Lower lobe of right lung (tissue), 2 donors: ENCODE results near the gene ALPI. TPM values are rescaled to one million over a fixed set of nuclear protein-coding genes. Genes with fewer than 3 reads are reported as not detected.
"Not testable (repeated sequence)": the region's sequence is repeated elsewhere in the genome, so short reads cannot be mapped to it uniquely, and the experiment has no call there.

Experiments used
- ATAC-seq, 2 donors: fragments of 200-7000 bp; cut with Tn5 transposase; one replicate each; pipeline ENCODE4 v1.9.1; 2020 to 2022; ENCODE audit warnings: mild to moderate bottlenecking in 2 of 2, moderate library complexity in 2 of 2
- DNase-seq: peaks from one replicate; pipeline ENCODE4 v3.0.0-alpha.2; 2020
- H3K27ac ChIP-seq: fragments of 200-600 bp; one replicate; pipeline ENCODE4 v1.8.0; 2022
- H3K27me3 ChIP-seq: fragments of 200-600 bp; one replicate; pipeline ENCODE4 v1.8.0; 2022; ENCODE audit warnings: low read depth
- H3K36me3 ChIP-seq: fragments of 200-600 bp; one replicate; pipeline ENCODE4 v1.8.0; 2022; ENCODE audit warnings: mild to moderate bottlenecking
- H3K4me1 ChIP-seq: fragments of 200-600 bp; one replicate; pipeline ENCODE4 v1.8.0; 2022
- H3K4me3 ChIP-seq: fragments of 200-600 bp; one replicate; pipeline ENCODE4 v1.8.0; 2022; ENCODE audit warnings: mild to moderate bottlenecking
- H3K9me3 ChIP-seq: fragments of 200-600 bp; one replicate; pipeline ENCODE4 v1.8.0; 2022
- CTCF ChIP-seq: fragments of 200-600 bp; IDR thresholded peaks from one replicate; pipeline ENCODE4 v1.8.0; 2022; ENCODE audit warnings: antibody characterized with exemption, mild to moderate bottlenecking
- intact Hi-C: fragments of 100-400 bp; cut with DNase I; formaldehyde crosslinking; loops from one replicate; pipeline ENCODE4 v1.11.0; 2022
- total RNA-seq: library from RNA; stranded (reverse); fragmentation: NEBNext Ultra II Directional; extraction: Animal tissue kit (Norgen Biotek cat#: 25700); gene quantifications from one replicate; pipeline ENCODE4 v1.2.1, GENCODE V29; 2021
- donor health status: DM: no; HTN: yes; CAD: no; lungs with severe emphysema.

ALPI gene
- total RNA-seq, 1 donor from 2014 or later: not detected

- no peak for TF ChIP-seq CTCF
- H3K9me3 ChIP-seq: peaks cover 8% of the 10 kb centered on the region
- H3K4me1 ChIP-seq: peaks cover 30% of the 10 kb centered on the region
- peak; percentile 75 to 76 for ATAC-seq
- H3K27me3 ChIP-seq: peaks cover 66% of the 10 kb centered on the region
- peak overlapping the region; percentile 40 for H3K4me3 ChIP-seq
- intact Hi-C loops: no loop called here
- H3K36me3 ChIP-seq: no peaks in the 10 kb centered on the region
- H3K27ac ChIP-seq: no peak overlapping the region
- DNase-seq: peak; percentile 58
These were observed 35.3 kb upstream of the ALPI start for GRCh38 chr2:232420463-232421188.

- H3K27me3 ChIP-seq: peaks cover 60% of the 10 kb centered on the region
- peak; percentile 56 for DNase-seq
These were observed 34.7 kb upstream of the ALPI start for GRCh38 chr2:232421189-232421785.

GRCh38 chr2:232422051-232422450 lies 33.9 kb upstream of the ALPI start:
- peak; percentile 9 for DNase-seq
- H3K4me3 ChIP-seq: no peak overlapping the region
- intact Hi-C loops: no loop called here
- H3K27ac ChIP-seq: no peak overlapping the region
- peaks cover 8% of the 10 kb centered on the region for H3K9me3 ChIP-seq
- H3K36me3 ChIP-seq: no peaks in the 10 kb centered on the region
- H3K27me3 ChIP-seq: peaks cover 55% of the 10 kb centered on the region
- peaks cover 30% of the 10 kb centered on the region for H3K4me1 ChIP-seq
- ATAC-seq: no peak
- TF ChIP-seq CTCF: no peak

More at GRCh38 chr2:232421189-232421785, 34.7 kb upstream of the ALPI start:
- Histone ChIP-seq H3K27ac (no peak overlapping the region), H3K4me3 (peak overlapping the region; percentile 40), H3K36me3 (no peaks in the 10 kb centered on the region), H3K4me1 (peaks cover 30% of the 10 kb centered on the region), H3K9me3 (peaks cover 8% of the 10 kb centered on the region)
- peak; percentile 48 to 53 for ATAC-seq
- intact Hi-C loops: no loop called here
- TF ChIP-seq CTCF: no peak

- H3K9me3 ChIP-seq, intact Hi-C loops, ATAC-seq, H3K36me3 ChIP-seq, DNase-seq, H3K27ac ChIP-seq, H3K4me3 ChIP-seq: not testable (repeated sequence)
- Histone ChIP-seq H3K4me1 (peaks cover 30% of the 10 kb centered on the region), H3K27me3 (peaks cover 50% of the 10 kb centered on the region)
These were observed 33.0 kb upstream of the ALPI start for GRCh38 chr2:232422996-232423395.

GRCh38 chr2:232423407-232423806 lies 32.5 kb upstream of the ALPI start:
- ATAC-seq, DNase-seq, intact Hi-C loops: not testable (repeated sequence)

GRCh38 chr2:232431705-232432590 lies 24.0 kb upstream of the ALPI start:
- no peaks in the 10 kb centered on the region for H3K36me3 ChIP-seq
- no peaks in the 10 kb centered on the region for H3K4me1 ChIP-seq
- H3K4me3 ChIP-seq: no peak overlapping the region
- no peaks in the 10 kb centered on the region for H3K9me3 ChIP-seq
- ATAC-seq: peak in 1 of 2 donors; percentile 29
- no peak for TF ChIP-seq CTCF
- intact Hi-C loops: no loop called here
- H3K27ac ChIP-seq: no peak overlapping the region
- peak; percentile 25 for DNase-seq
- peaks cover 5% of the 10 kb centered on the region for H3K27me3 ChIP-seq

More at GRCh38 chr2:232423407-232423806, 32.5 kb upstream of the ALPI start:
- not testable (repeated sequence) for H3K27ac ChIP-seq, H3K36me3 ChIP-seq, H3K4me3 ChIP-seq, H3K9me3 ChIP-seq
- Histone ChIP-seq H3K27me3 (peaks cover 46% of the 10 kb centered on the region), H3K4me1 (peaks cover 28% of the 10 kb centered on the region)
